HL-60 (cell line): ENCODE measurements around the gene ATL2.

Experiments used
- DNase-seq, 2 experiments: peaks; one replicate each; pipeline ENCODE4 v3.0.0-alpha.2; 2010 to 2020; ENCODE audit warnings: low read depth in 1 of 2, low spot score in 1 of 2
- H3K27ac ChIP-seq: fragments of 250-450 bp; sonication (Bioruptor Pico); replicated peaks from 2 replicates; pipeline ENCODE4 v1.5.1; 2020; ENCODE audit warnings: mild to moderate bottlenecking, moderate library complexity
- H3K27me3 ChIP-seq: fragments of 250-450 bp; sonication (Bioruptor Pico); 2 replicates; pipeline ENCODE4 v1.5.1; 2021; ENCODE audit warnings: mild to moderate bottlenecking, moderate library complexity; ENCODE audit not compliant: insufficient read depth, poor library complexity, severe bottlenecking
- H3K4me3 ChIP-seq: replicated peaks from 2 replicates; pipeline ENCODE4 v1.5.1; 2011; ENCODE audit warnings: mild to moderate bottlenecking, control low read depth, low read length; ENCODE audit not compliant: insufficient read depth
- GABPA ChIP-seq: IDR thresholded peaks from 2 replicates; pipeline ENCODE4 v1.6.1; 2012; ENCODE audit warnings: low read depth
- POLR2AphosphoS5 ChIP-seq: IDR thresholded peaks from 2 replicates; pipeline ENCODE4 v1.6.1; 2012; ENCODE audit warnings: low read depth
- REST ChIP-seq: IDR thresholded peaks from 2 replicates; pipeline ENCODE4 v1.6.1; 2012; ENCODE audit warnings: low read depth; ENCODE audit not compliant: insufficient replicate concordance
- SPI1 ChIP-seq: IDR thresholded peaks from 2 replicates; pipeline ENCODE4 v1.6.1; 2012; ENCODE audit warnings: low read depth, mild to moderate bottlenecking, borderline replicate concordance
- TF ChIP-seq, protein P1 (sequence below): IDR thresholded peaks from one replicate; pipeline ENCODE4 v1.5.1; 2011; ENCODE audit warnings: low read length, control low read depth, inconsistent platforms; ENCODE audit not compliant: insufficient read depth

Gene ATL2

GRCh38 chr2:38263293-38263692 is 113.8 kb downstream of the ATL2 start:
- peak overlapping the region; percentile 69; the same call in 1 of the 2 replicates for H3K27ac ChIP-seq
- no peak overlapping the region for H3K4me3 ChIP-seq
- DNase-seq: no peak
- TF ChIP-seq, protein P1, sequence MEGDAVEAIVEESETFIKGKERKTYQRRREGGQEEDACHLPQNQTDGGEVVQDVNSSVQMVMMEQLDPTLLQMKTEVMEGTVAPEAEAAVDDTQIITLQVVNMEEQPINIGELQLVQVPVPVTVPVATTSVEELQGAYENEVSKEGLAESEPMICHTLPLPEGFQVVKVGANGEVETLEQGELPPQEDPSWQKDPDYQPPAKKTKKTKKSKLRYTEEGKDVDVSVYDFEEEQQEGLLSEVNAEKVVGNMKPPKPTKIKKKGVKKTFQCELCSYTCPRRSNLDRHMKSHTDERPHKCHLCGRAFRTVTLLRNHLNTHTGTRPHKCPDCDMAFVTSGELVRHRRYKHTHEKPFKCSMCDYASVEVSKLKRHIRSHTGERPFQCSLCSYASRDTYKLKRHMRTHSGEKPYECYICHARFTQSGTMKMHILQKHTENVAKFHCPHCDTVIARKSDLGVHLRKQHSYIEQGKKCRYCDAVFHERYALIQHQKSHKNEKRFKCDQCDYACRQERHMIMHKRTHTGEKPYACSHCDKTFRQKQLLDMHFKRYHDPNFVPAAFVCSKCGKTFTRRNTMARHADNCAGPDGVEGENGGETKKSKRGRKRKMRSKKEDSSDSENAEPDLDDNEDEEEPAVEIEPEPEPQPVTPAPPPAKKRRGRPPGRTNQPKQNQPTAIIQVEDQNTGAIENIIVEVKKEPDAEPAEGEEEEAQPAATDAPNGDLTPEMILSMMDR: no peak
- TF ChIP-seq REST (no peak), POLR2AphosphoS5 (no peak), SPI1 (no peak), GABPA (no peak)
- no peaks in the 10 kb centered on the region for H3K27me3 ChIP-seq

GRCh38 chr2:38262069-38262871 is 114.8 kb downstream of the ATL2 start:
- DNase-seq: no peak
- no peak overlapping the region for H3K4me3 ChIP-seq
- H3K27me3 ChIP-seq: no peaks in the 10 kb centered on the region
- H3K27ac ChIP-seq: no peak overlapping the region; the same call in 1 of the 2 replicates
- TF ChIP-seq, protein P1: no peak
- TF ChIP-seq REST (no peak), GABPA (no peak), SPI1 (no peak), POLR2AphosphoS5 (no peak)

GRCh38 chr2:38261569-38262068 is 115.5 kb downstream of the ATL2 start:
- peak in 1 of 2 experiments; percentile 26 for DNase-seq
- H3K4me3 ChIP-seq: no peak overlapping the region
- H3K27me3 ChIP-seq: no peaks in the 10 kb centered on the region
- no peak for TF ChIP-seq SPI1
- no peak for TF ChIP-seq REST
- no peak overlapping the region for H3K27ac ChIP-seq
